Kidney epithelial cell (primary cell): Measurements from ENCODE around the gene CLDN1. TPM values are rescaled to one million over a fixed set of nuclear protein-coding genes. Genes with fewer than 3 reads are reported as not detected.

Experiments
- DNase-seq: peaks from one replicate; pipeline ENCODE4 v3.0.0-alpha.2; 2010; ENCODE audit warnings: low read depth
- H3K27me3 ChIP-seq: 2 replicates; pipeline ENCODE4 v1.6.0; 2011; ENCODE audit warnings: low read length; ENCODE audit not compliant: control insufficient read depth, insufficient read depth
- H3K36me3 ChIP-seq: 2 replicates; pipeline ENCODE4 v1.5.1; 2011; ENCODE audit warnings: low read length; ENCODE audit not compliant: control insufficient read depth, insufficient read depth
- H3K4me3 ChIP-seq: 2 replicates; pipeline ENCODE4 v1.5.1; 2011; ENCODE audit warnings: low read depth, mild to moderate bottlenecking, control low read depth, low read length
- CTCF ChIP-seq: IDR thresholded peaks from 2 replicates; pipeline ENCODE4 v1.5.1; 2011; ENCODE audit warnings: mild to moderate bottlenecking, moderate library complexity, low read length, control low read depth, inconsistent platforms; ENCODE audit not compliant: insufficient read depth, poor library complexity, severe bottlenecking
- total RNA-seq: library from RNA; depleted of rRNA; stranded (reverse); fragments of >200 nt; gene quantifications from 2 replicates; pipeline ENCODE4 v1.2.3, GENCODE V29; 2015

CLDN1 gene
- total RNA-seq, 1 donor from 2014 or later = 305 TPM

- Histone ChIP-seq H3K36me3 (peaks cover 3% of the 10 kb centered on the region), H3K4me3 (no peak overlapping the region), H3K27me3 (no peaks in the 10 kb centered on the region)
- TF ChIP-seq CTCF = no peak
- no peak for DNase-seq
These were observed 18.4 kb downstream of the CLDN1 start for GRCh38 chr3:190303884-190304283.

GRCh38 chr3:190302212-190302867 is 19.9 kb downstream of the CLDN1 start:
- no peak overlapping the region for H3K4me3 ChIP-seq
- no peak for TF ChIP-seq CTCF
- DNase-seq = no peak
- no peaks in the 10 kb centered on the region for H3K27me3 ChIP-seq
- H3K36me3 ChIP-seq = peaks cover 2% of the 10 kb centered on the region

- Histone ChIP-seq H3K27me3 (no peaks in the 10 kb centered on the region), H3K4me3 (no peak overlapping the region), H3K36me3 (no peaks in the 10 kb centered on the region)
- no peak for DNase-seq
- TF ChIP-seq CTCF = no peak
These were observed 20.7 kb downstream of the CLDN1 start for GRCh38 chr3:190301591-190301990.

- DNase-seq = no peak
- H3K27me3 ChIP-seq = no peaks in the 10 kb centered on the region
- TF ChIP-seq CTCF = no peak
- no peak overlapping the region for H3K4me3 ChIP-seq
- H3K36me3 ChIP-seq = no peaks in the 10 kb centered on the region
These were observed 22.3 kb downstream of the CLDN1 start for GRCh38 chr3:190299969-190300368.

- no peaks in the 10 kb centered on the region for H3K27me3 ChIP-seq
- DNase-seq = no peak
- H3K4me3 ChIP-seq = no peak overlapping the region
- H3K36me3 ChIP-seq = no peaks in the 10 kb centered on the region
- no peak for TF ChIP-seq CTCF
These were observed 28.2 kb downstream of the CLDN1 start for GRCh38 chr3:190294030-190294429.

GRCh38 chr3:190293621-190294020 is 28.6 kb downstream of the CLDN1 start:
- DNase-seq = no peak
- Histone ChIP-seq H3K36me3 (no peaks in the 10 kb centered on the region), H3K27me3 (no peaks in the 10 kb centered on the region), H3K4me3 (no peak overlapping the region)
- TF ChIP-seq CTCF = no peak
